Psoas muscle (tissue), 8 donors: ENCODE measurements around the gene MOB1B. TPM values are rescaled to one million over a fixed set of nuclear protein-coding genes. Genes with fewer than 3 reads are reported as not detected.

Source experiments
- ATAC-seq, 4 donors: fragments of 200-7000 bp; cut with Tn5 transposase; one replicate each; pipeline ENCODE4 v1.9.1; 2020; ENCODE audit warnings: moderate library complexity in 3 of 4, mild to moderate bottlenecking in 2 of 4
- DNase-seq, 2 donors: peaks; one replicate each; pipeline ENCODE4 v3.0.0-alpha.2; 2020
- H3K27ac ChIP-seq: fragments of 200-600 bp; one replicate; pipeline ENCODE4 v1.8.0; 2022
- H3K27me3 ChIP-seq, 3 donors: fragments of 200-600 bp in 1 of 3; one replicate each; pipeline versions ENCODE4 v1.6.1 to v1.8.0; 2013 to 2022; ENCODE audit warnings: low read length in 2 of 3, mild to moderate bottlenecking in 2 of 3, moderate library complexity in 1 of 3; ENCODE audit not compliant: insufficient read depth in 3 of 3
- H3K36me3 ChIP-seq, 2 donors: fragments of 200-600 bp in 1 of 2; one replicate each; pipeline versions ENCODE4 v1.6.1 to v1.8.0; 2013 to 2022; ENCODE audit warnings: low read depth in 1 of 2, mild to moderate bottlenecking in 1 of 2, moderate library complexity in 1 of 2; ENCODE audit not compliant: insufficient read depth in 1 of 2
- H3K4me1 ChIP-seq: fragments of 200-600 bp; one replicate; pipeline ENCODE4 v1.8.0; 2022
- H3K4me3 ChIP-seq: fragments of 200-600 bp; one replicate; pipeline ENCODE4 v1.8.0; 2022; ENCODE audit warnings: mild to moderate bottlenecking
- H3K9me3 ChIP-seq: fragments of 200-600 bp; one replicate; pipeline ENCODE4 v1.8.0; 2022
- CTCF ChIP-seq: fragments of 200-600 bp; IDR thresholded peaks from one replicate; pipeline ENCODE4 v1.8.0; 2022; ENCODE audit warnings: antibody characterized with exemption
- WGBS, 3 donors: extraction: QIAGEN DNeasy Blood & Tissue Kit; methylation state at CpG; one replicate each; pipeline versions ENCODE4 v1.1.6 to v1.1.7; 2013; 5-methylcytosine and 5-hydroxymethylcytosine counted together
- intact Hi-C, 2 donors: fragments of 100-400 bp; cut with DNase I; formaldehyde crosslinking; loops; one replicate each; pipeline versions ENCODE4 v1.11.0 to v1.14.2; 2022
- polyA plus RNA-seq, 3 donors: library from polyadenylated mRNA; stranded (reverse); fragments of 200-250 nt; gene quantifications; one replicate each; pipeline ENCODE4 v1.2.3, GENCODE V29; 2013
- total RNA-seq, 4 donors: library from RNA; stranded (reverse); fragmentation: NEBNext Ultra II Directional in 2 of 4; extraction: Animal tissue kit (Norgen Biotek cat#: 25700) in 2 of 4; gene quantifications; one replicate each; pipeline versions ENCODE4 v1.2.1 to v1.2.4, GENCODE V29; 2021 to 2023
- donor health status: healthy with polysubstance abuse.
- donor health status: DM: no; HTN: no; CAD: no; lungs with moderate emphysema.
- donor health status: Bipolar disorder and iron deficiency.
- donor health status: healthy.
- donor health status: DM: yes; HTN: yes; CAD: no.
- donor health status: DM: no; HTN: no; CAD: no.
- donor health status: DM: no; HTN: no; CAD: no.
- donor health status: DM: yes; HTN: yes; CAD: no.

MOB1B gene
- total and polyA plus RNA-seq, 7 donors, result 2.8 to 22.3 (median 9.8) TPM

GRCh38 chr4:70954032-70954431 lies 51.9 kb downstream of the MOB1B start:
- DNase-seq (no peak), ATAC-seq (no peak)
- Histone ChIP-seq H3K27ac (no peak overlapping the region), H3K4me3 (no peak overlapping the region), H3K27me3 (no peaks in the 10 kb centered on the region), H3K9me3 (no peaks in the 10 kb centered on the region), H3K4me1 (no peaks in the 10 kb centered on the region), H3K36me3 (peaks cover 0 to 2% of the 10 kb centered on the region in 2 donors)
- no peak for TF ChIP-seq CTCF
- intact Hi-C loops, result no loop called here
- WGBS, 3 donors, result 46 to 100% (median 97%) methylated on average over 1 of the region's 1 CpG

GRCh38 chr4:70956549-70957210 lies 54.5 kb downstream of the MOB1B start:
- peaks cover 0 to 24% of the 10 kb centered on the region in 2 donors for H3K36me3 ChIP-seq
- no peak for TF ChIP-seq CTCF
- no peaks in the 10 kb centered on the region for H3K9me3 ChIP-seq
- no peaks in the 10 kb centered on the region for H3K4me1 ChIP-seq
- no peaks in the 10 kb centered on the region for H3K27me3 ChIP-seq
- intact Hi-C loops, result no loop called here
- no peak overlapping the region for H3K27ac ChIP-seq
- H3K4me3 ChIP-seq, result no peak overlapping the region
- no peak for ATAC-seq
- no peak for DNase-seq
- 84 to 88% (median 86%) methylated on average over 5 of the region's 5 CpGs for WGBS, 3 donors

GRCh38 chr4:70958681-70959080 lies 56.5 kb downstream of the MOB1B start:
- Histone ChIP-seq H3K4me1 (no peaks in the 10 kb centered on the region), H3K9me3 (no peaks in the 10 kb centered on the region), H3K27ac (no peak overlapping the region), H3K4me3 (no peak overlapping the region), H3K36me3 (peaks cover 0 to 28% of the 10 kb centered on the region in 2 donors), H3K27me3 (no peaks in the 10 kb centered on the region)
- ATAC-seq (no peak), DNase-seq (no peak)
- no peak for TF ChIP-seq CTCF
- intact Hi-C loops, result no loop called here
- WGBS, 3 donors, result 75 to 80% (median 76%) methylated on average over 3 of the region's 3 CpGs

- H3K36me3 ChIP-seq, result peaks cover 0 to 16% of the 10 kb centered on the region in 2 donors
- DNase-seq (no peak), ATAC-seq (no peak)
- intact Hi-C loops, result no loop called here
- no peaks in the 10 kb centered on the region for H3K27me3 ChIP-seq
- no peak for TF ChIP-seq CTCF
- H3K4me3 ChIP-seq, result no peak overlapping the region
- no peaks in the 10 kb centered on the region for H3K9me3 ChIP-seq
- H3K27ac ChIP-seq, result no peak overlapping the region
- WGBS, 3 donors, result 69 to 82% (median 70%) methylated on average over 7 of the region's 7 CpGs
- H3K4me1 ChIP-seq, result no peaks in the 10 kb centered on the region
Measured at GRCh38 chr4:70969076-70969475, 66.9 kb downstream of the MOB1B start.

GRCh38 chr4:70976252-70976651 lies 74.1 kb downstream of the MOB1B start:
- H3K4me1 ChIP-seq, result no peaks in the 10 kb centered on the region
- no peaks in the 10 kb centered on the region for H3K9me3 ChIP-seq
- no peak overlapping the region for H3K27ac ChIP-seq
- DNase-seq, result no peak
- TF ChIP-seq CTCF, result no peak
- ATAC-seq, result no peak
- intact Hi-C loops, result no loop called here
- 89 to 92% (median 89%) methylated on average over 3 of the region's 3 CpGs for WGBS, 3 donors
- H3K36me3 ChIP-seq, result peaks cover 0 to 23% of the 10 kb centered on the region in 2 donors
- H3K27me3 ChIP-seq, result no peaks in the 10 kb centered on the region
- no peak overlapping the region for H3K4me3 ChIP-seq
